H1 (cell line): Measurements from ENCODE around the gene SLC35G6.

Experiments used
- JUN ChIP-seq: IDR thresholded peaks from 2 replicates; pipeline ENCODE4 v1.6.1; 2011; ENCODE audit warnings: low read depth, mild to moderate bottlenecking, improper control_type of control experiment, low read length
- KDM1A ChIP-seq: fragments of 200-600, 300-600 bp; sonication (generic); IDR thresholded peaks from 2 replicates; pipeline ENCODE4 v1.7.1; 2016; ENCODE audit warnings: mild to moderate bottlenecking, low read length, borderline replicate concordance
- POLR2A ChIP-seq, 2 experiments: IDR thresholded peaks; 1 replicate in 1 of 2; 2 replicates in 1 of 2; pipeline ENCODE4 v1.6.1; 2011; ENCODE audit warnings: low read depth in 2 of 2, low read length in 2 of 2, mild to moderate bottlenecking in 2 of 2; ENCODE audit errors: control extremely low read depth in 1 of 2
- POLR2AphosphoS5 ChIP-seq: IDR thresholded peaks from 2 replicates; pipeline ENCODE4 v1.6.1; 2011; ENCODE audit warnings: low read depth, low read length
- TCF12 ChIP-seq: IDR thresholded peaks from 2 replicates; pipeline ENCODE4 v1.6.1; 2011; ENCODE audit warnings: low read depth, mild to moderate bottlenecking, low read length
- USF2 ChIP-seq: IDR thresholded peaks from 2 replicates; pipeline ENCODE4 v1.6.1; 2011; ENCODE audit warnings: low read length, improper control_type of control experiment
- TF ChIP-seq, protein P1 (sequence below): IDR thresholded peaks from 2 replicates; pipeline ENCODE4 v1.6.1; 2012; ENCODE audit warnings: inconsistent platforms
- TF ChIP-seq, protein P2 (sequence below): IDR thresholded peaks from 2 replicates; pipeline ENCODE4 v1.6.1; 2012; ENCODE audit warnings: inconsistent platforms
- TF ChIP-seq, protein P3 (sequence below), 3 experiments: IDR thresholded peaks; 1 replicate in 2 of 3; 2 replicates in 1 of 3; pipeline versions ENCODE4 v1.5.1 to v1.6.1; 2011; ENCODE audit warnings: low read length in 3 of 3, mild to moderate bottlenecking in 3 of 3, inconsistent platforms in 2 of 3, low read depth in 1 of 3, moderate library complexity in 1 of 3; ENCODE audit not compliant: insufficient read depth in 1 of 3; ENCODE audit errors: control extremely low read depth in 1 of 3

DNA sequence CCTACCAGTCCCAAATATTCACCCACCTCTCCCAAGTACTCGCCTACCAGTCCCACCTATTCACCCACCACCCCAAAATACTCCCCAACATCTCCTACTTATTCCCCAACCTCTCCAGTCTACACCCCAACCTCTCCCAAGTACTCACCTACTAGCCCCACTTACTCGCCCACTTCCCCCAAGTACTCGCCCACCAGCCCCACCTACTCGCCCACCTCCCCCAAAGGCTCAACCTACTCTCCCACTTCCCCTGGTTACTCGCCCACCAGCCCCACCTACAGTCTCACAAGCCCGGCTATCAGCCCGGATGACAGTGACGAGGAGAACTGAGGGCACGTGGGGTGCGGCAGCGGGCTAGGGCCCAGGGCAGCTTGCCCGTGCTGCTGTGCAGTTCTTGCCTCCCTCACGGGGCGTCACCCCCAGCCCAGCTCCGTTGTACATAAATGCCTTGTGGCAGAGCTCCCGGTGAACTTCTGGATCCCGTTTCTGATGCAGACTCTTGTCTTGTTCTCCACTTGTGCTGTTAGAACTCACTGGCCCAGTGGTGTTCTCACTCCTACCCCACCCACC is 32.7 kb downstream of the SLC35G6 start:
- TF ChIP-seq POLR2A (IDR thresholded peaks at IDR 0.05; ENCODE audit: control extremely low read depth in 1 of 2, low read depth in 2 of 2, low read length in 2 of 2) (no peak), POLR2AphosphoS5 (no peak), TCF12 (no peak), USF2 (no peak), KDM1A (no peak), JUN (no peak)
- TF ChIP-seq, protein P1, sequence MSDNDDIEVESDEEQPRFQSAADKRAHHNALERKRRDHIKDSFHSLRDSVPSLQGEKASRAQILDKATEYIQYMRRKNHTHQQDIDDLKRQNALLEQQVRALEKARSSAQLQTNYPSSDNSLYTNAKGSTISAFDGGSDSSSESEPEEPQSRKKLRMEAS = no peak
- TF ChIP-seq, protein P2, sequence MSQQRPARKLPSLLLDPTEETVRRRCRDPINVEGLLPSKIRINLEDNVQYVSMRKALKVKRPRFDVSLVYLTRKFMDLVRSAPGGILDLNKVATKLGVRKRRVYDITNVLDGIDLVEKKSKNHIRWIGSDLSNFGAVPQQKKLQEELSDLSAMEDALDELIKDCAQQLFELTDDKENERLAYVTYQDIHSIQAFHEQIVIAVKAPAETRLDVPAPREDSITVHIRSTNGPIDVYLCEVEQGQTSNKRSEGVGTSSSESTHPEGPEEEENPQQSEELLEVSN = no peak
- TF ChIP-seq, protein P3, sequence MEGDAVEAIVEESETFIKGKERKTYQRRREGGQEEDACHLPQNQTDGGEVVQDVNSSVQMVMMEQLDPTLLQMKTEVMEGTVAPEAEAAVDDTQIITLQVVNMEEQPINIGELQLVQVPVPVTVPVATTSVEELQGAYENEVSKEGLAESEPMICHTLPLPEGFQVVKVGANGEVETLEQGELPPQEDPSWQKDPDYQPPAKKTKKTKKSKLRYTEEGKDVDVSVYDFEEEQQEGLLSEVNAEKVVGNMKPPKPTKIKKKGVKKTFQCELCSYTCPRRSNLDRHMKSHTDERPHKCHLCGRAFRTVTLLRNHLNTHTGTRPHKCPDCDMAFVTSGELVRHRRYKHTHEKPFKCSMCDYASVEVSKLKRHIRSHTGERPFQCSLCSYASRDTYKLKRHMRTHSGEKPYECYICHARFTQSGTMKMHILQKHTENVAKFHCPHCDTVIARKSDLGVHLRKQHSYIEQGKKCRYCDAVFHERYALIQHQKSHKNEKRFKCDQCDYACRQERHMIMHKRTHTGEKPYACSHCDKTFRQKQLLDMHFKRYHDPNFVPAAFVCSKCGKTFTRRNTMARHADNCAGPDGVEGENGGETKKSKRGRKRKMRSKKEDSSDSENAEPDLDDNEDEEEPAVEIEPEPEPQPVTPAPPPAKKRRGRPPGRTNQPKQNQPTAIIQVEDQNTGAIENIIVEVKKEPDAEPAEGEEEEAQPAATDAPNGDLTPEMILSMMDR (IDR thresholded peaks at IDR 0.05; ENCODE audit: control extremely low read depth in 1 of 3, insufficient read depth in 1 of 3, low read depth in 1 of 3, low read length in 3 of 3) = no peak
